Measurements from ENCODE around the gene RAI14.

- TF ChIP-seq POLR2AphosphoS5 (IDR thresholded peaks at IDR 0.05; ENCODE audit: low read depth, low read length) (no peak), FOXP2 (optimal IDR thresholded peaks at IDR 0.05; ENCODE audit: borderline replicate concordance, extremely low read depth, extremely low read length, insufficient read depth) (no peak), TAF1 (IDR thresholded peaks at IDR 0.05; ENCODE audit: borderline replicate concordance, insufficient read depth, low read length) (no peak), REST (IDR thresholded peaks at IDR 0.05; ENCODE audit: insufficient read depth in 1 of 2, low read depth in 2 of 2, low read length in 2 of 2) (no peak)
Observed at GRCh38 chr5:34841816-34842215, 185.7 kb downstream of the RAI14 start.

Measured in PFSK-1 (cell line).